Left ventricle myocardium inferior (tissue), 1 donor: ENCODE data around the gene STX17. TPM values are rescaled to one million over a fixed set of nuclear protein-coding genes. Genes with fewer than 3 reads are reported as not detected.

Experiments
- DNase-seq: peaks from one replicate; pipeline ENCODE4 v3.0.0-alpha.2; 2020
- H3K27ac ChIP-seq: fragments of 200-600 bp; replicated peaks from 2 replicates; pipeline ENCODE4 v1.8.0; 2021
- H3K27me3 ChIP-seq: fragments of 200-600 bp; 2 replicates; pipeline ENCODE4 v1.8.0; 2021; ENCODE audit warnings: low read depth
- H3K36me3 ChIP-seq: fragments of 200-600 bp; 2 replicates; pipeline ENCODE4 v1.8.0; 2021
- H3K4me1 ChIP-seq: fragments of 200-600 bp; 2 replicates; pipeline ENCODE4 v1.8.0; 2021
- H3K4me3 ChIP-seq: fragments of 200-600 bp; 2 replicates; pipeline ENCODE4 v1.8.0; 2021; ENCODE audit warnings: mild to moderate bottlenecking, moderate library complexity
- H3K9me3 ChIP-seq: fragments of 200-600 bp; replicated peaks from 2 replicates; pipeline ENCODE4 v1.8.0; 2021
- CTCF ChIP-seq: fragments of 200-600 bp; IDR thresholded peaks from 2 replicates; pipeline ENCODE4 v1.8.0; 2021; ENCODE audit warnings: antibody characterized with exemption, mild to moderate bottlenecking, borderline replicate concordance
- intact Hi-C: fragments of 100-400 bp; cut with micrococcal nuclease; formaldehyde crosslinking; loops from one replicate; pipeline ENCODE4 v1.11.0; 2022
- total RNA-seq: library from RNA; stranded (reverse); fragmentation: NEBNext Ultra II Directional; extraction: Animal tissue kit (Norgen Biotek cat#: 25700); gene quantifications from one replicate; pipeline ENCODE4 v1.2.1, GENCODE V29; 2021
- donor health status: DM: no; HTN: yes; CAD: no; lungs with severe emphysema.

The STX17 gene
- total RNA-seq, 1 donor from 2014 or later: 23.7 TPM

- Histone ChIP-seq H3K27ac (no peak overlapping the region), H3K9me3 (peaks cover 14% of the 10 kb centered on the region), H3K4me1 (no peaks in the 10 kb centered on the region), H3K4me3 (no peak overlapping the region), H3K36me3 (peaks cover 40% of the 10 kb centered on the region), H3K27me3 (no peaks in the 10 kb centered on the region)
- no peak for DNase-seq
- intact Hi-C loops: no loop called here
- no peak for TF ChIP-seq CTCF
Observed at GRCh38 chr9:99931155-99931840, 24.8 kb downstream of the STX17 start.

DNA sequence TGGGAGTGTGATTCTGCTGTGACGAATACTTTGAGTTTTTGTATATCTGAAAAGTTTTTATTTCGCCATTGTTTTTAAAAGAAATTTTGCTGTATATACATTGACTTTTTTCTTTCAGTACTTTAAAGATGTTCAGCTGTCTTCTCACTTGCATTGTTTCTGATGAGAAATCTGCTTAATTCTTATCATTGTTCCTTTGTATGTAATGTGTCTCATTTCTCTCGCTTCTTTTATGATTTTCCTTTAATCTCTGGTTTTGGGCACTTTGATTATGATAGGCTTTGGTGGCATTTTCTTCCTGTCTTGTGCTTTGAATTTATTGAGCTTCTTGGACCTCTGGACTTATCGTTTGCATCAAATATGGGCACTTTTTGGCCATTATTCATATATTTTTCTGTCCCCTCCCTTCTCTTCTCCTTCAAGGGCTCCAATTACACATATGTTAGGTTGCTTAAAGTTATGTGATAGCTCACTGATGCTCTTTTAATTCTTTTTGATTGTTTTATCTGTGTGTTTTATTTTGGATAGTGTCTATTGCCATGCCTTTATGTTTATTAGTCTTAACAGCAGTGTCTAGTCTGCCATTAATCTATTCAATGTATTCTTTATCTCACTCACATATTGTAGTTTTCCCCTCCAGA lies 30.6 kb downstream of the STX17 start:
- Histone ChIP-seq H3K27ac (no peak overlapping the region), H3K9me3 (peaks cover 19% of the 10 kb centered on the region), H3K4me1 (no peaks in the 10 kb centered on the region), H3K4me3 (no peak overlapping the region), H3K27me3 (no peaks in the 10 kb centered on the region), H3K36me3 (peaks cover 2% of the 10 kb centered on the region)
- no peak for DNase-seq
- TF ChIP-seq CTCF: no peak
- intact Hi-C loops: no loop called here

- Histone ChIP-seq H3K27me3 (no peaks in the 10 kb centered on the region), H3K36me3 (peaks cover 14% of the 10 kb centered on the region), H3K4me3 (no peak overlapping the region), H3K9me3 (peaks cover 6% of the 10 kb centered on the region), H3K4me1 (no peaks in the 10 kb centered on the region), H3K27ac (no peak overlapping the region)
- no peak for TF ChIP-seq CTCF
- intact Hi-C loops: no loop called here
- DNase-seq: no peak
Observed at GRCh38 chr9:99947395-99947794, 40.9 kb downstream of the STX17 start.

DNA sequence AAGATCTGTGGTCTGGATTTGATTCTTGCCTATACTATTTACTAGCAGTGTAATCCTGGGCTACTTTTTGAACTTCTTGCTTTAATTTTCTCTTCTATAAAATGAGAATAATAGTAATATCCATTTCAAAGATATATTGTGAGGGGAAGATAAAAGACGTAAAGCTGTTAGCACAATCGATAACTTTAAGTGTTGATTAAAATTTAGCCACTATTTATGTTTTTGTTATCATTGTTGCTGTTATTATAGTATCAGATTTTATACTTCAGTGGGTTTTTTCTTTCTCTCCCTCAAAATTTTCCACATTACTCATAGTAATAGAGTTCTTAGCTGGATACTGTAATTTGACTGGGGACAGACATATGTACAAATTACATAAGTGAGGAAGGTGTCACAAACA lies 42.0 kb downstream of the STX17 start:
- DNase-seq: no peak
- Histone ChIP-seq H3K36me3 (peaks cover 14% of the 10 kb centered on the region), H3K27me3 (no peaks in the 10 kb centered on the region), H3K4me1 (no peaks in the 10 kb centered on the region), H3K4me3 (no peak overlapping the region), H3K27ac (no peak overlapping the region), H3K9me3 (peaks cover under 1% of the 10 kb centered on the region)
- intact Hi-C loops: no loop called here
- TF ChIP-seq CTCF: no peak

GRCh38 chr9:99948896-99949295 lies 42.4 kb downstream of the STX17 start:
- H3K27ac ChIP-seq: no peak overlapping the region
- no peaks in the 10 kb centered on the region for H3K9me3 ChIP-seq
- peaks cover 2% of the 10 kb centered on the region for H3K4me1 ChIP-seq
- H3K27me3 ChIP-seq: no peaks in the 10 kb centered on the region
- no peak for DNase-seq
- peaks cover 14% of the 10 kb centered on the region for H3K36me3 ChIP-seq
- H3K4me3 ChIP-seq: no peak overlapping the region
- intact Hi-C loops: no loop called here
- no peak for TF ChIP-seq CTCF
